A549 (cell line): Measurements from ENCODE around the gene TTC28.

Experiments used
- CHD2 ChIP-seq: fragments of 150-350 bp; IDR thresholded peaks from 2 replicates; pipeline ENCODE4 v1.6.1; 2014; ENCODE audit warnings: low read length; ENCODE audit not compliant: partially characterized antibody
- CTCF ChIP-seq: fragments of >200 bp; sonication (Bioruptor Twin); formaldehyde crosslinking; IDR thresholded peaks from 3 replicates; pipeline ENCODE4 v1.5.1; 2016
- EP300 ChIP-seq, 2 experiments: fragments of >200 bp; sonication (Bioruptor Twin); formaldehyde crosslinking; IDR thresholded peaks; 2 replicates in 1 of 2; 3 replicates in 1 of 2; pipeline ENCODE4 v1.6.1; 2016 to 2017
- HDAC2 ChIP-seq: fragments of 200-600 bp; sonication (generic); IDR thresholded peaks from 2 replicates; pipeline ENCODE4 v1.6.1; 2016
- HOXA7 ChIP-seq: fragments of 250-450 bp; sonication (Bioruptor Pico); IDR thresholded peaks from 2 replicates; pipeline ENCODE4 v1.5.0; 2020; ENCODE audit warnings: mild to moderate bottlenecking, moderate library complexity
- JUNB ChIP-seq: fragments of >200 bp; sonication (Bioruptor Twin); formaldehyde crosslinking; IDR thresholded peaks from 2 replicates; pipeline ENCODE4 v1.6.1; 2016
- POLR2A ChIP-seq: IDR thresholded peaks from 2 replicates; pipeline ENCODE4 v1.6.1; 2012; ENCODE audit warnings: mild to moderate bottlenecking, low read length
- RAD21 ChIP-seq, 2 experiments: fragments of >200 bp in 1 of 2; sonication (Bioruptor Twin) in 1 of 2; formaldehyde crosslinking in 1 of 2; IDR thresholded peaks in 1 of 2; conservative IDR thresholded peaks in 1 of 2; 2 replicates in 1 of 2; 3 replicates in 1 of 2; pipeline ENCODE4 v1.6.1; 2012 to 2018; ENCODE audit warnings: inconsistent platforms in 1 of 2
- REST ChIP-seq: fragments of 200-600 bp; sonication (generic); IDR thresholded peaks from 2 replicates; pipeline ENCODE4 v1.6.1; 2016; ENCODE audit warnings: antibody characterized with exemption, mild to moderate bottlenecking, moderate library complexity
- RFX5 ChIP-seq: fragments of 450-650 bp; IDR thresholded peaks from 2 replicates; pipeline ENCODE4 v1.7.1; 2014; ENCODE audit warnings: antibody characterized with exemption, mild to moderate bottlenecking, moderate library complexity
- TP53 ChIP-seq: fragments of 250-450 bp; sonication (Bioruptor Pico); IDR thresholded peaks from 2 replicates; pipeline ENCODE4 v1.5.0; 2021; ENCODE audit warnings: mild to moderate bottlenecking, moderate library complexity

GRCh38 chr22:28023774-28024173 is 655.9 kb downstream of the TTC28 start:
- TF ChIP-seq CTCF (no peak), RAD21 (conservative IDR thresholded peaks at IDR 0.05 in 1 of 2, IDR thresholded peaks at IDR 0.05 in 1 of 2) (no peak), POLR2A (no peak), HDAC2 (no peak), RFX5 (no peak), REST (no peak), EP300 (IDR thresholded peaks at IDR 0.05) (no peak), JUNB (no peak), CHD2 (no peak), TP53 (CRISPR knock-in tag) (no peak), HOXA7 (CRISPR knock-in tag) (no peak)
